GM12875 (cell line): Measurements from ENCODE around the gene GNPNAT1.
"Not testable (repeated sequence)": the region's sequence is repeated elsewhere in the genome, so short reads cannot be mapped to it uniquely, and the experiment has no call there.

Source experiments
- H3K4me3 ChIP-seq: one replicate; pipeline ENCODE4 v1.5.1; 2011; ENCODE audit warnings: low read depth, low read length, control low read depth
- CTCF ChIP-seq: IDR thresholded peaks from 2 replicates; pipeline ENCODE4 v1.5.1; 2011; ENCODE audit warnings: low read depth, mild to moderate bottlenecking, control low read depth, inconsistent platforms, low read length, moderate library complexity, borderline replicate concordance; ENCODE audit not compliant: insufficient read depth

Gene GNPNAT1

GRCh38 chr14:52729585-52729924, 61.9 kb downstream of the GNPNAT1 start:
- no peak overlapping the region for H3K4me3 ChIP-seq
- TF ChIP-seq CTCF = no peak

GRCh38 chr14:52729035-52729434, 62.4 kb downstream of the GNPNAT1 start:
- not testable (repeated sequence) for H3K4me3 ChIP-seq

GRCh38 chr14:52727509-52727908, 63.9 kb downstream of the GNPNAT1 start:
- H3K4me3 ChIP-seq = not testable (repeated sequence)
